ENCODE measurements around the gene FLCN. TPM values are rescaled to one million over a fixed set of nuclear protein-coding genes. Genes with fewer than 3 reads are reported as not detected.
A peak's percentile ranks its signal among the peaks of the same experiment; 100 is the strongest.

The FLCN gene
- total and polyA plus RNA-seq, 4 donors: 31.4 to 118 (median 80.1) TPM

GRCh38 chr17:17204041-17204591, 32.9 kb downstream of the FLCN start:
- TF ChIP-seq CTCF (IDR thresholded peaks at IDR 0.05; ENCODE audit: control extremely low read depth, extremely low read depth): no peak
- peaks cover 0 to 2% (median 0%) of the 10 kb centered on the region in 4 donors for H3K9me3 ChIP-seq (ENCODE audit: control insufficient read depth in 4 of 4, insufficient read depth in 3 of 4, low read length in 3 of 4)
- H3K4me3 ChIP-seq: no peak overlapping the region
- no peak overlapping the region for H3K9ac ChIP-seq (ENCODE audit: insufficient read depth in 1 of 2, low read length in 2 of 2)
- H3K4me1 ChIP-seq (ENCODE audit: control insufficient read depth in 5 of 5, insufficient read depth in 5 of 5, low read length in 5 of 5): peaks cover 0 to 44% (median 28%) of the 10 kb centered on the region in 5 donors
- H3K36me3 ChIP-seq (ENCODE audit: control insufficient read depth in 4 of 4, insufficient read depth in 4 of 4, low read length in 4 of 4): peaks cover 0 to 6% (median 0%) of the 10 kb centered on the region in 4 donors
- peak overlapping the region in 1 of 2 donors; percentile 26 for H3K27ac ChIP-seq (ENCODE audit: low read depth in 1 of 2, low read length in 1 of 2)
- ATAC-seq (ENCODE audit: insufficient read depth, low FRiP score) (no peak), DNase-seq (no peak)
- 61 to 65% methylated on average over 15 of the region's 15 CpGs for WGBS, 2 donors
- H3K27me3 ChIP-seq (ENCODE audit: control insufficient read depth in 3 of 3, insufficient read depth in 3 of 3, low read length in 2 of 3): no peaks in the 10 kb centered on the region

- no peak for TF ChIP-seq CTCF (IDR thresholded peaks at IDR 0.05; ENCODE audit: control extremely low read depth, extremely low read depth)
- H3K27me3 ChIP-seq (ENCODE audit: control insufficient read depth in 3 of 3, insufficient read depth in 3 of 3, low read length in 2 of 3): no peaks in the 10 kb centered on the region
- ATAC-seq (ENCODE audit: insufficient read depth, low FRiP score) (no peak), DNase-seq (no peak)
- no peak overlapping the region for H3K9ac ChIP-seq (ENCODE audit: insufficient read depth in 1 of 2, low read length in 2 of 2)
- no peak overlapping the region for H3K27ac ChIP-seq (ENCODE audit: low read depth in 1 of 2, low read length in 1 of 2)
- no peak overlapping the region for H3K4me3 ChIP-seq
- H3K9me3 ChIP-seq (ENCODE audit: control insufficient read depth in 4 of 4, insufficient read depth in 3 of 4, low read length in 3 of 4): peaks cover 0 to 2% (median 0%) of the 10 kb centered on the region in 4 donors
- 90 to 91% methylated on average over 15 of the region's 15 CpGs for WGBS, 2 donors
- H3K4me1 ChIP-seq (ENCODE audit: control insufficient read depth in 5 of 5, insufficient read depth in 5 of 5, low read length in 5 of 5): peaks cover 0 to 44% (median 28%) of the 10 kb centered on the region in 5 donors
- H3K36me3 ChIP-seq (ENCODE audit: control insufficient read depth in 4 of 4, insufficient read depth in 4 of 4, low read length in 4 of 4): peaks cover 0 to 6% (median 0%) of the 10 kb centered on the region in 4 donors
Measured at GRCh38 chr17:17203173-17203730, 33.7 kb downstream of the FLCN start.

- no peak overlapping the region for H3K9ac ChIP-seq (ENCODE audit: insufficient read depth in 1 of 2, low read length in 2 of 2)
- H3K4me1 ChIP-seq (ENCODE audit: control insufficient read depth in 5 of 5, insufficient read depth in 5 of 5, low read length in 5 of 5): peaks cover 0 to 50% (median 28%) of the 10 kb centered on the region in 5 donors
- ATAC-seq (ENCODE audit: insufficient read depth, low FRiP score) (no peak), DNase-seq (peak; percentile 46 to 60 (median 57))
- H3K9me3 ChIP-seq (ENCODE audit: control insufficient read depth in 4 of 4, insufficient read depth in 3 of 4, low read length in 3 of 4): peaks cover 0 to 2% (median 0%) of the 10 kb centered on the region in 4 donors
- H3K27me3 ChIP-seq (ENCODE audit: control insufficient read depth in 3 of 3, insufficient read depth in 3 of 3, low read length in 2 of 3): no peaks in the 10 kb centered on the region
- peaks cover 0 to 6% (median 0%) of the 10 kb centered on the region in 4 donors for H3K36me3 ChIP-seq (ENCODE audit: control insufficient read depth in 4 of 4, insufficient read depth in 4 of 4, low read length in 4 of 4)
- WGBS, 2 donors: 83 to 86% methylated on average over 8 of the region's 8 CpGs
- H3K4me3 ChIP-seq: no peak overlapping the region
- H3K27ac ChIP-seq (ENCODE audit: low read depth in 1 of 2, low read length in 1 of 2): no peak overlapping the region
- no peak for TF ChIP-seq CTCF (IDR thresholded peaks at IDR 0.05; ENCODE audit: control extremely low read depth, extremely low read depth)
Measured at GRCh38 chr17:17201907-17202306, 35.1 kb downstream of the FLCN start.

All from lung (tissue), 12 donors.